Neural cell (in vitro differentiated cells): Measurements from ENCODE around the gene LGR5.

Experiments used
- EP300 ChIP-seq: fragments of 450-650 bp; conservative IDR thresholded peaks from 2 replicates; pipeline ENCODE4 v1.6.1; 2014; ENCODE audit warnings: antibody characterized with exemption, mild to moderate bottlenecking, moderate library complexity; ENCODE audit not compliant: poor library complexity, severe bottlenecking
- EZH2 ChIP-seq: fragments of 200-600, 300-800 bp; shearing (Covaris generic), sonication (generic); IDR thresholded peaks from 2 replicates; pipeline ENCODE4 v1.6.1; 2014; ENCODE audit warnings: antibody characterized with exemption, low read length, borderline replicate concordance, mild to moderate bottlenecking; ENCODE audit not compliant: insufficient read depth, poor library complexity, severe bottlenecking
- MXI1 ChIP-seq: fragments of 450-650 bp; conservative IDR thresholded peaks from 2 replicates; pipeline ENCODE4 v1.6.1; 2014; ENCODE audit warnings: antibody characterized with exemption, mild to moderate bottlenecking; ENCODE audit not compliant: poor library complexity, severe bottlenecking
- POLR2AphosphoS5 ChIP-seq: IDR thresholded peaks from 2 replicates; pipeline ENCODE4 v1.6.1; 2012
- RAD21 ChIP-seq: fragments of 450-650 bp; conservative IDR thresholded peaks from 2 replicates; pipeline ENCODE4 v1.6.1; 2014; ENCODE audit warnings: antibody characterized with exemption, mild to moderate bottlenecking, moderate library complexity
- SMC3 ChIP-seq: fragments of 450-650 bp; conservative IDR thresholded peaks from 2 replicates; pipeline ENCODE4 v1.6.1; 2014; ENCODE audit warnings: antibody characterized with exemption, mild to moderate bottlenecking, moderate library complexity; ENCODE audit not compliant: poor library complexity
- TAF1 ChIP-seq: IDR thresholded peaks from 2 replicates; pipeline ENCODE4 v1.6.1; 2012; ENCODE audit warnings: low read depth
- TF ChIP-seq, protein P1 (sequence below): fragments of 450-650 bp; IDR thresholded peaks from 2 replicates; pipeline ENCODE4 v1.5.1; 2014; ENCODE audit warnings: antibody characterized with exemption, mild to moderate bottlenecking, moderate library complexity; ENCODE audit not compliant: poor library complexity, severe bottlenecking
- TF ChIP-seq, protein P2 (sequence below): IDR thresholded peaks from 2 replicates; pipeline ENCODE4 v1.6.1; 2012; ENCODE audit warnings: borderline replicate concordance

DNA sequence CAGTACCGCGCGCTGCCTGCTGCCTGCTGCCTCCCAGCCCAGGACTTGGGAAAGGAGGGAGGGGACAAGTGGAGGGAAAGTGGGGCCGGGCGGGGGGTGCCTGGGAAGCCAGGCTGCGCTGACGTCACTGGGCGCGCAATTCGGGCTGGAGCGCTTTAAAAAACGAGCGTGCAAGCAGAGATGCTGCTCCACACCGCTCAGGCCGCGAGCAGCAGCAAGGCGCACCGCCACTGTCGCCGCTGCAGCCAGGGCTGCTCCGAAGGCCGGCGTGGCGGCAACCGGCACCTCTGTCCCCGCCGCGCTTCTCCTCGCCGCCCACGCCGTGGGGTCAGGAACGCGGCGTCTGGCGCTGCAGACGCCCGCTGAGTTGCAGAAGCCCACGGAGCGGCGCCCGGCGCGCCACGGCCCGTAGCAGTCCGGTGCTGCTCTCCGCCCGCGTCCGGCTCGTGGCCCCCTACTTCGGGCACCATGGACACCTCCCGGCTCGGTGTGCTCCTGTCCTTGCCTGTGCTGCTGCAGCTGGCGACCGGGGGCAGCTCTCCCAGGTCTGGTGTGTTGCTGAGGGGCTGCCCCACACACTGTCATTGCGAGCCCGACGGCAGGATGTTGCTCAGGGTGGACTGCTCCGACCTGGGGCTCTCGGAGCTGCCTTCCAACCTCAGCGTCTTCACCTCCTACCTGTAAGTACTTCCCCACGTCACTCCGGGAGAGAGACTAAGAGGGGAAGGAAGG is at the start of gene LGR5:
- TF ChIP-seq, protein P1, sequence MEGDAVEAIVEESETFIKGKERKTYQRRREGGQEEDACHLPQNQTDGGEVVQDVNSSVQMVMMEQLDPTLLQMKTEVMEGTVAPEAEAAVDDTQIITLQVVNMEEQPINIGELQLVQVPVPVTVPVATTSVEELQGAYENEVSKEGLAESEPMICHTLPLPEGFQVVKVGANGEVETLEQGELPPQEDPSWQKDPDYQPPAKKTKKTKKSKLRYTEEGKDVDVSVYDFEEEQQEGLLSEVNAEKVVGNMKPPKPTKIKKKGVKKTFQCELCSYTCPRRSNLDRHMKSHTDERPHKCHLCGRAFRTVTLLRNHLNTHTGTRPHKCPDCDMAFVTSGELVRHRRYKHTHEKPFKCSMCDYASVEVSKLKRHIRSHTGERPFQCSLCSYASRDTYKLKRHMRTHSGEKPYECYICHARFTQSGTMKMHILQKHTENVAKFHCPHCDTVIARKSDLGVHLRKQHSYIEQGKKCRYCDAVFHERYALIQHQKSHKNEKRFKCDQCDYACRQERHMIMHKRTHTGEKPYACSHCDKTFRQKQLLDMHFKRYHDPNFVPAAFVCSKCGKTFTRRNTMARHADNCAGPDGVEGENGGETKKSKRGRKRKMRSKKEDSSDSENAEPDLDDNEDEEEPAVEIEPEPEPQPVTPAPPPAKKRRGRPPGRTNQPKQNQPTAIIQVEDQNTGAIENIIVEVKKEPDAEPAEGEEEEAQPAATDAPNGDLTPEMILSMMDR, result peak; percentile 30
- TF ChIP-seq TAF1 (no peak), EZH2 (no peak), EP300 (no peak), RAD21 (peak; percentile 13), POLR2AphosphoS5 (peak; percentile 19), MXI1 (peak; percentile 80), SMC3 (no peak)
- TF ChIP-seq, protein P2, sequence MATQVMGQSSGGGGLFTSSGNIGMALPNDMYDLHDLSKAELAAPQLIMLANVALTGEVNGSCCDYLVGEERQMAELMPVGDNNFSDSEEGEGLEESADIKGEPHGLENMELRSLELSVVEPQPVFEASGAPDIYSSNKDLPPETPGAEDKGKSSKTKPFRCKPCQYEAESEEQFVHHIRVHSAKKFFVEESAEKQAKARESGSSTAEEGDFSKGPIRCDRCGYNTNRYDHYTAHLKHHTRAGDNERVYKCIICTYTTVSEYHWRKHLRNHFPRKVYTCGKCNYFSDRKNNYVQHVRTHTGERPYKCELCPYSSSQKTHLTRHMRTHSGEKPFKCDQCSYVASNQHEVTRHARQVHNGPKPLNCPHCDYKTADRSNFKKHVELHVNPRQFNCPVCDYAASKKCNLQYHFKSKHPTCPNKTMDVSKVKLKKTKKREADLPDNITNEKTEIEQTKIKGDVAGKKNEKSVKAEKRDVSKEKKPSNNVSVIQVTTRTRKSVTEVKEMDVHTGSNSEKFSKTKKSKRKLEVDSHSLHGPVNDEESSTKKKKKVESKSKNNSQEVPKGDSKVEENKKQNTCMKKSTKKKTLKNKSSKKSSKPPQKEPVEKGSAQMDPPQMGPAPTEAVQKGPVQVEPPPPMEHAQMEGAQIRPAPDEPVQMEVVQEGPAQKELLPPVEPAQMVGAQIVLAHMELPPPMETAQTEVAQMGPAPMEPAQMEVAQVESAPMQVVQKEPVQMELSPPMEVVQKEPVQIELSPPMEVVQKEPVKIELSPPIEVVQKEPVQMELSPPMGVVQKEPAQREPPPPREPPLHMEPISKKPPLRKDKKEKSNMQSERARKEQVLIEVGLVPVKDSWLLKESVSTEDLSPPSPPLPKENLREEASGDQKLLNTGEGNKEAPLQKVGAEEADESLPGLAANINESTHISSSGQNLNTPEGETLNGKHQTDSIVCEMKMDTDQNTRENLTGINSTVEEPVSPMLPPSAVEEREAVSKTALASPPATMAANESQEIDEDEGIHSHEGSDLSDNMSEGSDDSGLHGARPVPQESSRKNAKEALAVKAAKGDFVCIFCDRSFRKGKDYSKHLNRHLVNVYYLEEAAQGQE, result no peak
